Colonic mucosa (tissue), 4 donors: ENCODE data around the gene DTNB. TPM values are rescaled to one million over a fixed set of nuclear protein-coding genes. Genes with fewer than 3 reads are reported as not detected.
"Not testable (repeated sequence)": the region's sequence is repeated elsewhere in the genome, so short reads cannot be mapped to it uniquely, and the experiment has no call there.

ENCODE experiments used
- DNase-seq: peaks from one replicate; pipeline ENCODE4 v3.0.0-alpha.2; 2020
- H3K27ac ChIP-seq: fragments of 200-600 bp; one replicate; pipeline ENCODE4 v1.8.0; 2021
- H3K27me3 ChIP-seq: fragments of 200-600 bp; one replicate; pipeline ENCODE4 v1.8.0; 2021
- H3K36me3 ChIP-seq: fragments of 200-600 bp; one replicate; pipeline ENCODE4 v1.8.0; 2021
- H3K4me1 ChIP-seq: fragments of 200-600 bp; one replicate; pipeline ENCODE4 v1.8.0; 2021; ENCODE audit warnings: mild to moderate bottlenecking
- H3K4me3 ChIP-seq: fragments of 200-600 bp; one replicate; pipeline ENCODE4 v1.8.0; 2021
- H3K9ac ChIP-seq, 2 donors: one replicate each; pipeline ENCODE4 v1.7.0; 2013; ENCODE audit warnings: control low read depth in 2 of 2, low read depth in 2 of 2, low read length in 2 of 2
- H3K9me3 ChIP-seq: fragments of 200-600 bp; one replicate; pipeline ENCODE4 v1.8.0; 2021
- intact Hi-C: fragments of 100-400 bp; cut with DNase I; formaldehyde crosslinking; loops from one replicate; pipeline ENCODE4 v1.14.1; 2022
- total RNA-seq, 2 donors: library from RNA; stranded (reverse); fragmentation: NEBNext Ultra II Directional in 1 of 2; extraction: Animal tissue kit (Norgen Biotek cat#: 25700) in 1 of 2; gene quantifications; one replicate each; pipeline ENCODE4 v1.2.1, GENCODE V29; 2021
- TF ChIP-seq, protein P1 (sequence below): fragments of 200-600 bp; IDR thresholded peaks from one replicate; pipeline ENCODE4 v1.8.0; 2022; ENCODE audit warnings: antibody characterized with exemption, mild to moderate bottlenecking
- donor health status: healthy.
- donor health status: DM: no; HTN: no; CAD: no.
- donor health status: DM: no; HTN: no; CAD: no.

DTNB gene
- total RNA-seq, 2 donors from 2014 or later = 5.2 to 9.3 TPM

DNA sequence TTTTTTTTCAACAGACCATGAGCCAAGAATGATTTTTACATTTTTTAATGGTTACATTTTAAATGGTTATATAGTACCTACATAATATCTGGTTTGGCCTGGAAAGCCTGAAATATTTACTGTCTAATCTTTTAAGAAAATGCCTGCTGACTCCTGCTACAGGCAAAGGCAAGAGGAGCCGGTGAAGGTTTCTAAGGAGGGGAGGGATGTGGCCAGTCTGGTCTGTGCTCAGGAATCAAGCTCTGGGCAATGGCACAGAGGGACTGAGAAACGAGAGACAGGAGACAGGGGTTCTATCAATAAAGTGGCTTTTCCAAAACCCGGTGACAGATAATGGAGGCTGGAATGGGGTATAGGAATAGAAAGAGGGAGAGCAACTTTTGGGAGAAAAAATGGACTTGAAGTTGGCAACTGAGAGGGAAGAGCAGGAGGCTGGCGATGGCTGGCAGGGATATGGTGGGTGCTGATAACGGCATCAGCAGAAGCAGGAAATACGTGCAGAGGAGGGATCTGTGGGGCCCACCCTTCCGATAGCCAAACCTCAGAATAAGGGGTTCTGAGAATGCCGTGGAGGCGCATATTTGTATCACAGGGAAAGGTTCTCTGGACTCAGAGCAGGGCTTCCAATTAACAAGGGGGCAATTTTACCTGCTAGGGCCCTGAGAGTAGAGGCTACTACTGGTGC lies 267.6 kb downstream of the DTNB start:
- no peak for DNase-seq
- H3K4me1 ChIP-seq = no peaks in the 10 kb centered on the region
- no peak overlapping the region for H3K4me3 ChIP-seq
- H3K27me3 ChIP-seq = no peaks in the 10 kb centered on the region
- TF ChIP-seq, protein P1, sequence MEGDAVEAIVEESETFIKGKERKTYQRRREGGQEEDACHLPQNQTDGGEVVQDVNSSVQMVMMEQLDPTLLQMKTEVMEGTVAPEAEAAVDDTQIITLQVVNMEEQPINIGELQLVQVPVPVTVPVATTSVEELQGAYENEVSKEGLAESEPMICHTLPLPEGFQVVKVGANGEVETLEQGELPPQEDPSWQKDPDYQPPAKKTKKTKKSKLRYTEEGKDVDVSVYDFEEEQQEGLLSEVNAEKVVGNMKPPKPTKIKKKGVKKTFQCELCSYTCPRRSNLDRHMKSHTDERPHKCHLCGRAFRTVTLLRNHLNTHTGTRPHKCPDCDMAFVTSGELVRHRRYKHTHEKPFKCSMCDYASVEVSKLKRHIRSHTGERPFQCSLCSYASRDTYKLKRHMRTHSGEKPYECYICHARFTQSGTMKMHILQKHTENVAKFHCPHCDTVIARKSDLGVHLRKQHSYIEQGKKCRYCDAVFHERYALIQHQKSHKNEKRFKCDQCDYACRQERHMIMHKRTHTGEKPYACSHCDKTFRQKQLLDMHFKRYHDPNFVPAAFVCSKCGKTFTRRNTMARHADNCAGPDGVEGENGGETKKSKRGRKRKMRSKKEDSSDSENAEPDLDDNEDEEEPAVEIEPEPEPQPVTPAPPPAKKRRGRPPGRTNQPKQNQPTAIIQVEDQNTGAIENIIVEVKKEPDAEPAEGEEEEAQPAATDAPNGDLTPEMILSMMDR = no peak
- no peak overlapping the region for H3K9ac ChIP-seq
- no peaks in the 10 kb centered on the region for H3K9me3 ChIP-seq
- H3K27ac ChIP-seq = no peak overlapping the region
- intact Hi-C loops = no loop called here
- no peaks in the 10 kb centered on the region for H3K36me3 ChIP-seq

DNA sequence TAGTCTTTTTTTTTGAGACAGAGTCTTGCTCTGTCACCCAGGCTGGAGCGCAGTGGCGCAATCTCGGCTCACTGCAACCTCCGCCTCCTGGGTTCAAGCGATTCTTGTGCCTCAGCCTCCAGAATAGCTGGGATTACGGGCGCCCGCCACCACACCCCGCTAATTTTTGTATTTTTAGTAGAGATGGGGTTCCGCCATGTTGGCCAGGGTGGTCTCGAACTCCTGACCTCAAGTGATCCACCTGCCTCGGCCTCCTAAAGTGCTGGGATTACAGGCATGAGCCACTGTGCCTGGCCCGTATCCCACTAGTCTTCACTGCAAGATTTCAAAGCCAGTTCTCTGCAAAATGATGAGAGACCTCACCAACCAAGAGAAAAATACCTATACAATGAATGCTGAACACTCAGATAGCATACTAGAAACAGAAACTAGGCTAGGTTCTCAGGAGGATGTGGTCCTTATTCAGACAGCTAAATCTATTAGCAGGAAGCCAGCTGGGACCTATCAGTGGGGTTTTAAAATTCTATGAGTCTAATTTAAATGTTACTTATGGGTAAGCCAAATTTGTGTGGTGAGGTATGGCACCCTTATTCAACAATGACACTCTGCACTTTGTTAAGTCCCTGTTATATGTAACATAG lies 270.1 kb downstream of the DTNB start:
- H3K9ac ChIP-seq, H3K36me3 ChIP-seq, H3K27me3 ChIP-seq, H3K4me1 ChIP-seq, H3K9me3 ChIP-seq, H3K4me3 ChIP-seq, DNase-seq, intact Hi-C loops, H3K27ac ChIP-seq: not testable (repeated sequence)

DNA sequence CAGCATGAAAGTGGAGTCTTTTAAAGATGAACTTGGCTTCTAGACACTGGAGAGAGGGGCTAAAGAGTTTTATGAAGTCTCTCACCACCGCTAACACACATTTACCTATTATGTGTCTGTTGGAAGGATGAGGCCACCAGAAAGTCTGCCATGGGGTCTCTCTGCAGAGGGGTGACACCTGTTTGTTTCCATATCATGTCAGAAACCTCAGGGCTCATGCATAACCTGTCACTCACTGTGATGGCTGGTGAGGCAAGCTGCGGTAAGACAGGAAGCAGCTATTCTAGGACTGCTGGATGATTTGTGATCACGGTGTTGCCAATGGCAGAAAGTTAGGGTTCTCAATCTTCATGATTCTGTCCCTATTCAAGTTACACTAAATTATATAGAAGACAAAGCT lies 270.9 kb downstream of the DTNB start:
- Histone ChIP-seq H3K9ac (no peak overlapping the region), H3K4me1 (no peaks in the 10 kb centered on the region), H3K36me3 (no peaks in the 10 kb centered on the region), H3K27me3 (no peaks in the 10 kb centered on the region), H3K4me3 (no peak overlapping the region), H3K27ac (no peak overlapping the region), H3K9me3 (no peaks in the 10 kb centered on the region)
- intact Hi-C loops = no loop called here
- DNase-seq = no peak
- TF ChIP-seq, protein P1 = no peak

DNA sequence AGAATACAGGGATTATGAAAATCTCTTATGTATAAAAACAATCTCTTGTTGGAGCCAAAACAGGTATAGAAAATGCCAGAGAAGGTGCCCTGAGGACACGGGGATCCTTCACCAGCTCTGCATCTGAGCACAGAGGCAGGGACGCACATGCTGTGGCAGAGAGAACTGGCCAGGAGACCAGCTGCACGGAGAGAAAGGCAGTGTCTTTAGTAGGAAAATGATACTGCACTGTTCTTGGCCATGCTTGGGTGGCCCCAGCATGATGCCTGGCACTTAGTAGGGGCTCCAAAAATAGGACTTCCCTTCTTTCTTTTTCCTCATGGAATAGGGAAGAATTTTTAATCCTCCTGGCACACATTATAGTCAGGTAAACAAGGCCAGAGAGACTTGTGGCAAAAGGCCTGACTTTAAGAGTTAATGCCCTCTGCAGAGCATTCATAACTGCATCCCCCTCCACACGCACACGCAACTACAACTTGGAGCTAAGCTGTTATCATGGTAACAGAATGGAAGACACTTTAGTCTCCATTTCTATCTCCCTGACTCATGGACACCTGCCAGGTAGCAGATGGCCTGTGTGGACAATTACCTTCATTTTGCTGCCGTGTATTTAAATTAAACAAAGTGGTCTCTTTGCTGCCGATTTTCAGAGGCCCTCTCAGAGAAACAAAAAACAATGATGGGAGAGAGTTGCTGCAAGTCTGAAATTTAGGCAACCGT lies 271.9 kb downstream of the DTNB start:
- Histone ChIP-seq H3K9me3 (no peaks in the 10 kb centered on the region), H3K36me3 (no peaks in the 10 kb centered on the region), H3K9ac (no peak overlapping the region), H3K27ac (no peak overlapping the region), H3K4me3 (no peak overlapping the region), H3K4me1 (no peaks in the 10 kb centered on the region), H3K27me3 (no peaks in the 10 kb centered on the region)
- intact Hi-C loops = no loop called here
- TF ChIP-seq, protein P1 = no peak
- no peak for DNase-seq

DNA sequence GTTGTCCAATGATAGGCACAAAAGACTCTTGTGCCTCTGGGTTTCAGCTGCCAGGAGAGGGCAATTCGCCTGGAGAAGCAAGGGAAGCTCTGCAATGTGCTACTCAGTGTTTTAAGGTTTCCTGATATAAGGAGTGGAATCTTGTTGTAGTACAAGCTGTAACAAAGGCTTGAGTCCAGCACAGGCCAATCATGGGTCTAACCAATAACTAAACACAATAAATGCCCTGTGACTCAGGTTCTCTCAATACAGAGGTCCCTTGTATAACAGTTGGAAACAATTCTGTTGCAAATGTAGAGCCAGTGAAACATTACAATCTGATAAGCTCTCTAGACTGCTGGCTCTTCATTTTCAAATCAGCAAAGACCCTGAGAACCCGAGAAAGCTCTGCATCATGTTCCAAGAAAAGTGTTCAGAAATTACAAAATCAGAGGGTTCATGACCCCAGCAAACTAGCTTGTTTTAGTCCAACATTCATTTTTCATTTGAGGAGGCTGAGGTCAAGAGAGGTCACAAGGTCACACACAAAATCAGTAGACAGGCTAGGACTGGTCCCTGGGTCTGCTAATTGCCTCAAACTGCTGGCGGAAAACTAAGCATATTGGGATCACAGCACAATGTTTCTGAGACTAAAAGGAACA lies 272.7 kb downstream of the DTNB start:
- no peak for DNase-seq
- Histone ChIP-seq H3K9ac (no peak overlapping the region), H3K9me3 (no peaks in the 10 kb centered on the region), H3K27ac (no peak overlapping the region), H3K4me3 (no peak overlapping the region), H3K4me1 (no peaks in the 10 kb centered on the region), H3K36me3 (no peaks in the 10 kb centered on the region), H3K27me3 (no peaks in the 10 kb centered on the region)
- intact Hi-C loops = no loop called here
- TF ChIP-seq, protein P1 = no peak
